ENCODE results near the gene RGS7.

RGS7 gene

GRCh38 chr1:240998441-240999015, 358.5 kb downstream of the RGS7 start:
- no peak for TF ChIP-seq CTCF (IDR thresholded peaks at IDR 0.05)

DNA sequence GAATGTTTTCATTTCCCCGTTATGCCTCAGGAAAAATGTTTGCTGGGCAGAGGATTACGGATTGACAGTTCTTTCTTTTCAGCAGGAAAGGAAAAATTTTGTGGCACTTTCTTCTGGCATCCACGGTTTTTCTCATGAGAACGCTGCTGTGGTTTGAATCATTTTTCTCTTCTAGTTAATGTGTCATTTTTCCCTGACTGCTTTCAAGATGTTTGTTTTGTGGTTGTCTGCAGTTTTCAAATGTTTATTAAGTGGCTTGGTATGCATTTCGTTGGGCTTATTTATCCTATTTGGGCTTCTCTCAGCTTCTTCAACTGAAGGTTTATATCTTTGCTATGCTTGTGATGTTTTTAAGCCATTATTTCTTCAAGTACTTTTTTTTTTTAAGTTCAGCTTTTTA, 359.0 kb downstream of the RGS7 start:
- no peak for TF ChIP-seq CTCF (IDR thresholded peaks at IDR 0.05)

DNA sequence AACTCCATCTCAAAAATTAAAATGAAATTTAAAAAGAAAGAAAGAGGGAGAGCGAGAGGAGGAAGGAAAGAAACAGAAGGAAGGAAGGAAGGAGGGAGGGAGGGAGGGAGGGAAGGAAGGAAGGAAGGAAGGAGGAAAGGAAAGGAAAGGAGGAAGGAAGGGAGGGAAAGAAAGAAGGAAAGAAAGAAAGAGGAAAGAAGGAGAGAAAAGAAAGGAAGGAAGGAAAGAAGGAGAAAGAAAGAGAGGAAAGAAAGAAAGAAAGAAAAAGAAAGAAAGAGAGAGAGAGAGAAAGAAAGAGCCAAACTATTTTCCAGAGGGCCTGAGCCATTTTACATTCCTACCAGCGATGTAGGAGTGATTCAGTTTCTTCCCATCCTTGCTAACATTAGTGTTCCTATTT, 364.0 kb downstream of the RGS7 start:
- TF ChIP-seq CTCF (IDR thresholded peaks at IDR 0.05): no peak

DNA sequence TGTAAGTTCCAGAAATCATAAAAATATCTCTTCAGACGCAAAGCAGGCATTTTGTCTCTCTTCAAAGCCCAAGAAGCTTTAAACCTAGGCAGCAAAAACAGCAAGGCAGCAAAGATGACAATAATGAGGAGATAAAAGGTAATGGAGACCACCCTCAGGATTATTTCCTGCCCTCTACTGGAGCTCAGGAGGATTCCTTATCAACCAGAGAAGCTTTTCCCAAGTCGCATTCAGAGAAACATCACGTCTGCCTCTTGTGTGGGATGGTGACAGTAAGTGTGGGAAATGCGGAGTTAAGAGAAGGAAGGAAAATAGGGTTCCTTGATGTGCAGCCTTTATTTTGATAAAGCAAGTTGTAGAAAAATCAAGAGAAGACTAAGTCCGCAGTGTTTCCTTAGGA, 365.8 kb downstream of the RGS7 start:
- TF ChIP-seq CTCF (IDR thresholded peaks at IDR 0.05): no peak

GRCh38 chr1:240987928-240988327, 369.1 kb downstream of the RGS7 start:
- no peak for TF ChIP-seq CTCF (IDR thresholded peaks at IDR 0.05)

GRCh38 chr1:240985081-240985480, 371.9 kb downstream of the RGS7 start:
- no peak for TF ChIP-seq CTCF (IDR thresholded peaks at IDR 0.05)

DNA sequence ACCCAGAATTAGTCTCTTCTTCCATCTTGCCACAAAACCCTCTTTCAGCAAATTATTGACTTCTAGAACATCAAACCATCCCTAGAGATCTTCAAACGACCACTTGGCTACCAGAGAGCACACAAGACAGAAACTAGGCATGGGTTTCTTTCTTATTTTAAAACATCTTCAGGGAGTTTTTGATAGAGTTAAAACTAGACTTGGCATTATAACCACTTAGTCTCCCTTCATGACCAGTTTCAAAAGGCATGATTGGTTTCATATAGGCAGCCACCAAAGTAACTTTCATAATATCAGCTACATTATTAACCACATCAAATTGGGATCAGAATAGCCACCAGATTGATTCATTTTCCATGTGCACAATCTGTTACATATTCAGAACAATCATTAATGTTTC, 376.7 kb downstream of the RGS7 start:
- no peak for TF ChIP-seq CTCF (IDR thresholded peaks at IDR 0.05)

GRCh38 chr1:240976685-240977084, 380.3 kb downstream of the RGS7 start:
- no peak for TF ChIP-seq CTCF (IDR thresholded peaks at IDR 0.05)
